Measurements from ENCODE around the gene HLA-B. TPM values are rescaled to one million over a fixed set of nuclear protein-coding genes. Genes with fewer than 3 reads are reported as not detected.

HLA-B gene
- total RNA-seq, 4 donors from 2014 or later, result 835 to 3,384 (median 2,517) TPM

DNA sequence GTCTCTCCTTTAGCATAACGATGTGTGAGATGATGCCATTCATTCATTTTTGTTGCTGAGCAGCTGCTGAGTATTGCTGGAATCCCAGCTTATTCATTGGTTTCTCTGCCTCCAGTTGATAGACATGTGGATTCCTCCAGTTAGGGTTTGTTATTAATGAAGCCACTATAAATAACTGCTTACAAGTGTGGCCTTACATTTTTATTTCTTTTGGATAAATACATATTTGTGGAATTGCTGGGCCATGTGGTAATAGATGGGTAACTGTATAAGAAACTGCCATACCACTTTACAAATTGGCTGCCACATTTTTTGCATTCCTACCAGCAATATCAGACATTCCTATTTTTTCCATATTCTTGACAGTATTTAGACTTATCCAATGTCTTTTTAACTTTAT lies 2.6 kb upstream of the HLA-B start:
- H3K27ac ChIP-seq, result no peak overlapping the region

GRCh38 chr6:31358302-31358701 lies 1.3 kb upstream of the HLA-B start:
- TF ChIP-seq POLR2A (IDR thresholded peaks at IDR 0.05), result no peak
- Histone ChIP-seq H3K9me3 (no peaks in the 10 kb centered on the region), H3K4me3 (peak overlapping the region in 1 of 4 donors; percentile 75), H3K27ac (peak overlapping the region in 2 of 4 donors; percentile 93 to 99), H3K4me1 (peaks cover 0 to 21% (median 11%) of the 10 kb centered on the region in 4 donors), H3K27me3 (no peaks in the 10 kb centered on the region), H3K36me3 (peaks cover 0 to 23% (median 2%) of the 10 kb centered on the region in 3 donors)
- no peak for DNase-seq

More for the DNA sequence above, 2.6 kb upstream of the HLA-B start:
- H3K4me3 ChIP-seq, result no peak overlapping the region
- H3K4me1 ChIP-seq, result peaks cover 0 to 12% (median 4%) of the 10 kb centered on the region in 4 donors
- no peak for DNase-seq
- H3K36me3 ChIP-seq, result peaks cover 0 to 13% (median 2%) of the 10 kb centered on the region in 3 donors
- no peaks in the 10 kb centered on the region for H3K27me3 ChIP-seq
- no peaks in the 10 kb centered on the region for H3K9me3 ChIP-seq
- TF ChIP-seq CTCF (IDR thresholded peaks at IDR 0.05), result no peak
- TF ChIP-seq POLR2A (IDR thresholded peaks at IDR 0.05), result no peak

DNA sequence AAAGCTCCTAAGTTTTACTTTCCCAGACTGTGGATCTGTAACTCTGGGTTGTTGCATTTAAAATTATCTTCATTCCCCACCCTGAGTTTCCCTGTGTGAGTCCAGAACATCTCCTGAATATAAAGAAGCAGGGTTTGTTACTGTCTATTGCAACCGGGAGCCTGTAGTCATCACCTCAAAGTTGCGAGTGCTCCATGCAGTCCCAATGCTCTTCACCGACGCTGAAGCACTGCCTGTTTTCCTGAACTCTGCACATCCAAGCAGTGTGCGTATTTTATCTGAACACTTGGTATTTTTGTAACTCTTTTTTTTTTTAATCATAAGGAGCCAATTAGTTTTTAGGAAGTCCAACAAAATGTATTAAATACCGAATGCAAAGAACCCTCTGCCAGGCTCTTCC lies 907 bp upstream of the HLA-B start:
- DNase-seq, result no peak
- Histone ChIP-seq H3K4me3 (peak overlapping the region in 2 of 4 donors; percentile 75 to 96), H3K27ac (peak overlapping the region in 2 of 4 donors; percentile 93 to 99)

DNA sequence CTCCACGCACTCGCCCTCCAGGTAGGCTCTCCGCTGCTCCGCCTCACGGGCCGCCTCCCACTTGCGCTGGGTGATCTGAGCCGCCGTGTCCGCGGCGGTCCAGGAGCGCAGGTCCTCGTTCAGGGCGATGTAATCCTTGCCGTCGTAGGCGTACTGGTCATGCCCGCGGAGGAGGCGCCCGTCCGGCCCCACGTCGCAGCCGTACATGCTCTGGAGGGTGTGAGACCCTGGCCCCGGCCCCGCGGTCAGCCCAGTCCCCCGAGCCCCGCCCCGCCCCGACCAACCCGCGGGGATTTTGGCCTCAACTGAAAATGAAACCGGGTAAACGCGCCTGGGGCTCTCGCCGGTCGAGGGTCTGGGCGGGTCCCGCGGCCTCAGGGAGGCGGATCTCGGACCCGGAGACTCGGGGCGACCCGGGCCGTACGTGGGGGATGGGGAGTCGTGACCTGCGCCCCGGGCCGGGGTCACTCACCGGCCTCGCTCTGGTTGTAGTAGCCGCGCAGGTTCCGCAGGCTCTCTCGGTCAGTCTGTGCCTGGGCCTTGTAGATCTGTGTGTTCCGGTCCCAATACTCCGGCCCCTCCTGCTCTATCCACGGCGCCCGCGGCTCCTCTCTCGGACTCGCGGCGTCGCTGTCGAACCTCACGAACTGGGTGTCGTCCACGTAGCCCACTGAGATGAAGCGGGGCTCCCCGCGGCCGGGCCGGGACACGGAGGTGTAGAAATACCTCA lies 598 bp downstream of the HLA-B start:
- peaks cover 0 to 24% (median 2%) of the 10 kb centered on the region in 3 donors for H3K36me3 ChIP-seq
- peak overlapping the region; percentile 63 to 96 (median 80) for H3K4me3 ChIP-seq
- no peaks in the 10 kb centered on the region for H3K27me3 ChIP-seq
- DNase-seq, result peak in 2 of 3 donors; percentile 72 to 76
- no peak for TF ChIP-seq CTCF (IDR thresholded peaks at IDR 0.05)
- TF ChIP-seq POLR2A (IDR thresholded peaks at IDR 0.05), result no peak
- H3K27ac ChIP-seq, result peak overlapping the region; percentile 86 to 99 (median 92)
- peaks cover 0 to 27% (median 17%) of the 10 kb centered on the region in 4 donors for H3K4me1 ChIP-seq
- H3K9me3 ChIP-seq, result no peaks in the 10 kb centered on the region

More for the DNA sequence above, 907 bp upstream of the HLA-B start:
- H3K9me3 ChIP-seq, result no peaks in the 10 kb centered on the region
- TF ChIP-seq CTCF (IDR thresholded peaks at IDR 0.05) (no peak), POLR2A (IDR thresholded peaks at IDR 0.05) (no peak)
- peaks cover 0 to 24% (median 2%) of the 10 kb centered on the region in 3 donors for H3K36me3 ChIP-seq
- H3K4me1 ChIP-seq, result peaks cover 0 to 23% (median 15%) of the 10 kb centered on the region in 4 donors
- H3K27me3 ChIP-seq, result no peaks in the 10 kb centered on the region

DNA sequence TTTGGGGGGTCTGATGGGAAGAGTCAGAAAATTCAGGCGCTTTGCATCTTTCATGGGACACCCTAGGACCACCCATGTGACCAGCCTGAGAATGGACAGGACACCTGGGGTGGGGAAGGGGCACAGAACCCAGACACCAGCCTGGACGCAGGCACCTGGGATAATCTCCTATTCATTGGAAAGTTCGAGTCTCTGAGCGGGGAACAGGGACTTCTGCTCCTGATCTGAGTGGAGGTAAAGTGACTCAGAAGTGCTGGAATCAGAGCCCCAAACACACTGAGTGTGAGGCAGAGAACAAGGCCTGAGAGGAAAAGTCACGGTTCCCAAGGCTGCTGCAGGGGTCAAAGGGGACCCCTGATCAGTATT lies 1.4 kb downstream of the HLA-B start:
- no peak for DNase-seq
- Histone ChIP-seq H3K27ac (peak overlapping the region in 2 of 4 donors; percentile 44 to 86), H3K9me3 (no peaks in the 10 kb centered on the region), H3K27me3 (no peaks in the 10 kb centered on the region), H3K4me3 (peak overlapping the region; percentile 63 to 96 (median 80)), H3K36me3 (peaks cover 0 to 24% (median 2%) of the 10 kb centered on the region in 3 donors), H3K4me1 (peaks cover 0 to 27% (median 17%) of the 10 kb centered on the region in 4 donors)
- no peak for TF ChIP-seq CTCF (IDR thresholded peaks at IDR 0.05)

- TF ChIP-seq POLR2A (IDR thresholded peaks at IDR 0.05) (no peak), CTCF (IDR thresholded peaks at IDR 0.05) (no peak)
- peaks cover 0 to 24% (median 2%) of the 10 kb centered on the region in 3 donors for H3K36me3 ChIP-seq
- H3K4me1 ChIP-seq, result peaks cover 0 to 27% (median 17%) of the 10 kb centered on the region in 4 donors
- DNase-seq, result no peak
- peak overlapping the region in 2 of 4 donors; percentile 44 to 86 for H3K27ac ChIP-seq
- no peaks in the 10 kb centered on the region for H3K9me3 ChIP-seq
- no peaks in the 10 kb centered on the region for H3K27me3 ChIP-seq
- peak overlapping the region; percentile 63 to 96 (median 80) for H3K4me3 ChIP-seq
These were observed 2.0 kb downstream of the HLA-B start for GRCh38 chr6:31354864-31355582.

Measured in Peyer's patch (tissue), 4 donors.